GM12864 (cell line): Measurements from ENCODE around the gene SUSD1.

Experiments
- DNase-seq: peaks from one replicate; pipeline ENCODE4 v3.0.0-alpha.2; 2011; ENCODE audit warnings: low read depth
- H3K4me3 ChIP-seq: 2 replicates; pipeline ENCODE4 v1.5.1; 2011; ENCODE audit warnings: mild to moderate bottlenecking, low read depth, low read length, control low read depth
- CTCF ChIP-seq: IDR thresholded peaks from 2 replicates; pipeline ENCODE4 v1.5.1; 2011; ENCODE audit warnings: low read depth, mild to moderate bottlenecking, moderate library complexity, low read length, control low read depth, inconsistent platforms; ENCODE audit errors: missing control alignments

SUSD1 gene

DNA sequence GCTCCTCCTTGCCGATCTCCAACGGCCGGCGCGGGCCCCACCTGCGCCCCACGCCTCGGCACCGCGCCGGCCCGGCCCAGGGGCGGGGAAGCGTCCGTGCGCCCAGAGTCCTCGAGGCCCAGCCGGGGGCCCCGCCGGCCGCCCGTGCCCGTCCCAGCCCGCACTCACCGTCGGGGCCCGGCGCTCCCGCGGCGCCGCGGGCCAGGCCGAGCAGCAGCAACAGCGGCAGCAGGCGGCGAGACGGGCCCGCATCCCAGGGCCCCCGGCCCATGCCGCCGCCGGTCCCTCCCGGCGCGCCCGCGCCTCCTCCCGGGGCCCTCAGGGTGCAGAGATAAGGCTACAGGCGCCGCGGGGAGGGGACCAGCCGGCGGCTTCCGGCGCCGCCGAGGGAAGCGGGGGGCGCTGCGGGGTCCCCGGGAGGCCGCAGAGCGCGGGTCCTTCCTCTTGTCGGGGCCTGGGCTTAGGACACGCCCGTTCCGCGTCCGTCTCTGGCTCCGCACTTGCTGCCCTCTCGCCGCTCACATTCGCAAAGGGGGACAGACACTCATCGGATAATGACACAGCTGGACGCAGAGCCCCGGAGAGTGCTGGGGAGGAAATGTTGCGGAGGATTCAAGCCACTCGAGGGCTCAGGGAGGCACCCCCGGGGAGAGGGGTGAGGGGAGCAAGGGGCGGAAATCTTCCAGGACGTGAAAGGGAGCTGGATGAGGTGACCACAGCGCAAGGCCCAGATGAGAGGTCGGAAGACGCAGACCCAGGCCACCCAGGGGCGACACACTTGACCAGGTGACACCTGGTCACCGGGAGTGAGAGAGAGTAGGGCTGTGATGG, at the start of gene SUSD1:
Gene SUSD1, minus strand, starts transcription at position 333 of the 831 bp plus-strand sequence. Its CDS starts 62 bp downstream, at position 271.
- peak within 1 kb of the TSS; percentile 57 for H3K4me3 ChIP-seq
- no peak for DNase-seq
- no peak for TF ChIP-seq CTCF

DNA sequence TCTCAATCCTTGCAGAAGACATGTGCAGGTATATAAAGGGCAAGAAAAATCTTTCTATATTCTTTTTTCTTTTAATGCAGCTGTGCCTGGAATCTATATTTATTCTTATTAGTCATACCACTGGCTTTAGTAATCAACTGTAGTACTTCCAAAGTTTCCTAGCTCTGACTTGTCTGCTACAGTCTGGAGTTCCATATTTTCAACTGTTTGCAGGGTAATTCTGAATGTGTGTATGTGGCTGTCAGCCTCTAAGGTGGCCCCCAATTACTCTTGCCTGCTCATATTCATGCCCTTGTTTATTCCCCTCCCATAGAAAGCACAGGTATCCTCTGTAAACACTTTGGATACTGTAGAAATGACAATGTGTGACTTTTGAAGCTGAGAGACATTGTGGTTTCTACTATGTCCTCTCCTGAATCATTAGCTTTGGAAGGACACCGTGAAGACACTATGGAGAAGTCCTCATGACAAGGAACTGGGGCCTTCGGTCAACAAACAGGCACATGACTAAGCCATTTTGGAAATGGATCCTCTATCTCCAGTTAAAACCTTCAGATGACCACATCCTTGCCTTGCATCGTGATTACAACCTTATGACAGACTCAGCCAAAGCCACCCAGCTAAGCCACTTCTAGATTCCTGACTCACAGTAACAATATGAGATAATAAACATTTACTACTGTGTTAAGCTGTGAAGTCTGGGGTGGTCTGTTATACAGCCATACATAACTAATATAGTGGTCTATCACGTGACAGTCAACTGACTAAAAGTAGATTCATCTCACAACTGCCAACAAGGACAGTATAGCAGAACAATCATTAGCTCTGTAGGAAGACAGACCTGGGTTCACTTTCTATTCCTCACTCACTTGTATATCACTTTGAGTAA, 49.5 kb upstream of the SUSD1 start:
- TF ChIP-seq CTCF: no peak
- no peak for DNase-seq

GRCh38 chr9:112218908-112219307, 43.8 kb upstream of the SUSD1 start:
- TF ChIP-seq CTCF: no peak
- peak; percentile 88 for DNase-seq

More for the DNA sequence above, 49.5 kb upstream of the SUSD1 start:
- H3K4me3 ChIP-seq: no peak overlapping the region

DNA sequence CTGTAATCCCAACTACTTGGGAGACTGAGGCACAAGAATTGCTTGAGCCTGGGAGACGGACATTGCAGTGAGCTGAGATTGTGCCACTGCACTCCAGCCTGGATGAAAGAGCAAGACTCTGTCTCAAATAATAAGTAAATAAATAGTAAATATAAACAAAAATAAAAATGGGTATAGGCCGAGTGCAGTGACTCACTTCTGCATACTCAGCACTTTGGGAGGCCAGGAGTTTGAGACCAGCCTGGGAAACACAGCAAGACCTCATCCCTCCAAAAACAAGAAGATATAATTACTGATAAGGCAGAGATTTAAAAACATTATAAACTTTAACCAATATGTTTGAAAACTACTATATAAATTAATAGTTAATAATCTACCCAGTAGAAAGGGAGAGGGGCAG, 37.8 kb upstream of the SUSD1 start:
- no peak for TF ChIP-seq CTCF

More at GRCh38 chr9:112218908-112219307, 43.8 kb upstream of the SUSD1 start:
- no peak overlapping the region for H3K4me3 ChIP-seq

GRCh38 chr9:112207451-112207850, 32.4 kb upstream of the SUSD1 start:
- no peak for TF ChIP-seq CTCF
- no peak for DNase-seq
- H3K4me3 ChIP-seq: no peak overlapping the region

More for the DNA sequence above, 37.8 kb upstream of the SUSD1 start:
- no peak overlapping the region for H3K4me3 ChIP-seq
- DNase-seq: no peak

GRCh38 chr9:112203536-112203935, 28.4 kb upstream of the SUSD1 start:
- no peak for DNase-seq
- H3K4me3 ChIP-seq: no peak overlapping the region
- no peak for TF ChIP-seq CTCF
